GM21515 (cell line): ENCODE measurements around the gene GGTLC3.
A peak's percentile ranks its signal among the peaks of the same experiment; 100 is the strongest.
"Not testable (repeated sequence)": the region's sequence is repeated elsewhere in the genome, so short reads cannot be mapped to it uniquely, and the experiment has no call there.

Experiments used
- ATAC-seq: cut with Tn5 transposase; IDR thresholded peaks from one replicate; pipeline ENCODE4 v1.9.1; 2021; ENCODE audit not compliant: unreplicated experiment

The GGTLC3 gene

DNA sequence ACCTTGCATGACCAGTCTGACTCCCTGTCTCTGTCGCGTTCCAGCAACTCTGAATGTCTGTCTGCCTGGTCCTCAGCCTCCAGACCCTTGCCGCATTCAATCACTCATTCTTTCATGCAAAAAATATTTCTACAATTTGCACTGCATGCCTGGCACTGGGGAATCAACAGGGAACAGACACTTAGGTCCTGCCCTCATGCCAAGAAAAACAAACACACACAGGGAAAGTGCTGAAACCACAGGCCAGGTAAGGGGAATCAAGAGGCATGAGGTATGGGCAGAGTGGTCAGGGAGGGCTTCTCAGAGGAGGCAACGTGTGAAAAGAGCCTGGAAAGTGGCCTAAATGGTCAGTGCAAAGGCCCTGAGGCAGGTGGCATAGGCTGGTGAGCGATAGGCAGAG is at the start of gene GGTLC3:
Gene GGTLC3, minus strand, starts transcription at position 101 of the 400 bp plus-strand sequence. CDS start 264 bp downstream, outside the sequence.
- not testable (repeated sequence) for ATAC-seq

- not testable (repeated sequence) for ATAC-seq
Measured at GRCh38 chr22:18560099-18560974, 42.4 kb upstream of the GGTLC3 start.

DNA sequence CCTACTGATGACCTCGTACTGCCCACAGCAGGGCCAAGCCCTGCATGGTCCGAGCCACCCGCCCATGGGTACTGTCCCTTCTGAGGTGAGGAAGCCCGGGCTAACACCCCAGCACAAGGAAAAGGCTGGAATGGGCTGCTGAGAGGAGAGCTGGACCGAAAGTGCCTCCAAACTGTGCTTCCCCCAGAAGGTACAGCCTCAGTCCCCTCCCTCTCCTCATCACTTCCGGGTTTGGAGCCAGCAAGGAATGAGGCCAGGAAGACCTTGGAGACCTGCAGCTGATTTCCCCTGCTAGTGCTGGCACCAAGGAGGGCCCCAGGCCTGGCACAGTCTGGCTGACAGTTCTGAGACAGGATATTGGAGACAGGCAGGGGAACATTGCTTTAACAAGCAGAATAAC is 41.0 kb upstream of the GGTLC3 start:
- not testable (repeated sequence) for ATAC-seq

DNA sequence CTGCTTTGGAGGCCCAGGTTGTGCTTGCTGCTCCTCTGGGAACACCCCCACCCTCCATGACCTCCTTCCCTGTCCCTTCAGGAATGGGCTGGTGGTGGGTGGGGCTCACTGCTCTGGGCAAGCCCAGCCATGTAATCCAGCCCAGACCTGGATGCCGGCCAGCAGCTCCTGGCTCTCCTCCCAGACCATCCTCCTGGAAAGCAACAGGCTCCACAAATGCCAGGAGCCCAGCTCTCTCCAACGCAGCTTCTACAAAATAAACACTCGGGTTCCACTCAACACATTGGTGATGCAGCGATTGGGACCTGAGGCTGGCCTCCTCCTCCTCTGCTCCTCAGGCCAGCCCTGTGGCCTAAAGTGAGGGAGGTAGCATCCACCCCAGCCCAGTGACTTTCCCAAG is 40.6 kb upstream of the GGTLC3 start:
- ATAC-seq = not testable (repeated sequence)

DNA sequence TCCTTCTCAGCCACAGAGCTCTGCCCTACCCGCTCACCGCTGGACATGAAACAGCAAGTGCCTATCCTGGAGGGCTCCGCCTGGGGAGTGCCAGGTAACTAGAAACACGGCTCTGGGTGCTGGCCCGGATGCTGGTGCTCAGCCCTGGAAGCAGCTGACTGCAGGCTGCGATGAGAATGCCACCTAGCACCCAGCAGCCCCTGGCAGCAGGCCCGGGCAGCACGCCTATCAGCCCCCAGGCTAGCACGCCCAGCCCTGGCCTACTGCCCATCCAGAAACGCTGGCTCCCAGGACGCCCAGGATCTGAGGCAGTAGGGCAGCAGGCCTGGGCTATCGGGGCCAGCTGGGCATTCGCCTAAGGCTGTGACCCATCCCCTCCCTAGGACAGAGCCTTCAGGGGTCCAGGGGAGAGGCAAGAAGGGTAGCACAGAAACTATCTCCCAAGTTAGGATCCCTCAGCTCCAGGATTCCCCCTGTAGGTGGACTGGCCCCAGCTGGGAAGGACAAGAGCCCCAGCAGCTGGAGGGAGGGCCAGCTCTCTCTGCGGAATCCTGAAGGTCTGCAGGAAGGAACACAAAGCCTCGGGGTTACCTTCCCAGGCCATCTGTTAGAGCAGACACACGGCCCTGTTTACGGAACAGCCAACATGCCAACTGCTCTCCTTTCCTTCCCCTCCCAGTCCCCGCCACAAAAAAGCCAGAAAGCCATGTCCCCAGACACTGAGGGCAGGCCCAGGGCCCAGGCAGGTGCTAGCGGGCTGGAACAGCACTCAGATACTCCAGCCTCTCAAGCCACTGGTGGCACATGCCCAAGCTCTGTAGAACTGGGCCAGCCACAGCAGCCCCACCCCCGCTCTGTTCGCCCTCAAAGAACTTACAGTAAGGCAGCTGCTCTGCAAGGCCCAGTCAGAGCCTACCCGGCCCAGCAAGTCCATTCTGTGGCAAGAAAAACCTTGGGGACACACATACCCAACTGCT is 36.6 kb upstream of the GGTLC3 start:
- not testable (repeated sequence) for ATAC-seq

GRCh38 chr22:18552839-18553597 is 35.1 kb upstream of the GGTLC3 start:
- not testable (repeated sequence) for ATAC-seq

- ATAC-seq = not testable (repeated sequence)
Measured at GRCh38 chr22:18551046-18551445, 33.1 kb upstream of the GGTLC3 start.

DNA sequence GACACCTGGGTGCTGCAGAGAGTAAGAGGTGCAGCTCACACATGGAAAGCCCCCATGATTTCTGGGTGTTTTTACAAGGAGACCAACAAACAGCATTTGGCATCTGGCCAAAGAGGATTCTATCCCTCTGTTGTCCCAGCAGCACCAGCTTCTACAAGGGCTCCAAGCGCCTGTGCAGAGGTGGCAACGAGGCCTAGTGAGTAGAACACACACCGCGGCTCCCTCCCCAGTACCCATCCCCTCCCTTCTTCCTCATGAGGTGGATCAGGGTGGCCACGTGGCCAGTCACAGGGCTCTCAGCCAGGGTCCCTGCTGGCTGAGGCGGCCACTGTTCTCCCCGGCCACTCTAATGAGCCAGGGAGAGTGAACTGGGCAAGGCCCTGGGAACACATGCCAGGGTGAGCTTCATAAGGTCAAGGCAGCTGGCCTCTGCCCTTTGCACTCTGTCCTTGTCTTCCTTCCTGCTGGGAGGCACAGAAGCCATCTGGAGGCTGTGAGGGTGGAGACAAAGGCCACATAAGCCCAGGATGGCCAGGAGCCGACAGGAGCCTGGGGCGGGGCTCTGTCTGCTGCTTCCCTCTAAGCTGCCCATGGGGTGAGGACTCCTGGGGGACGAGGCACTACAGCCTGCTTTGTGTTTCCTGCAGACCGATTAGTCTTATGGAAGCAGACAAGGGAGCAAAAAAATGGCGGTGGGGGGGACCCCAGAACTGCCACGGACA is 31.7 kb upstream of the GGTLC3 start:
- not testable (repeated sequence) for ATAC-seq

DNA sequence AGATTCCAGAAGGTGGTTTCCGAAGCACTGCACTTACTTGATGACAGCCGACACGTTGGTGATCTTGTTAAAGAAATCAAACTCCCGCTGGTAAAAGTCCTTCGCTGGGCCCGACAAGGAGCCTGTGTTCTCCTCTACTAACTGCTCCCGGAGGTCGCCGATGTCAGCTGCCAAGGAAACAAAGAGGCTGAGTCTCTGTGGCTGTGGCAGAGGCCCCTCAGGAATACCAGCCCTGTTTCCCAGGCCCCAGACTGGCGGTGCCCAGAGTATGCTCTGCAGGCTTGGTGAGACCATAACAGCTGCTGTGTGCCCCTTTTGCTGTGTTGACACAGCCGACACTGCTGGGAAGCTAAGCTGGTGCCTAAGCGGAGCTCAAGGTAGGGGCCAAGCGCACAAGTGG is 26.7 kb upstream of the GGTLC3 start:
- ATAC-seq = not testable (repeated sequence)

DNA sequence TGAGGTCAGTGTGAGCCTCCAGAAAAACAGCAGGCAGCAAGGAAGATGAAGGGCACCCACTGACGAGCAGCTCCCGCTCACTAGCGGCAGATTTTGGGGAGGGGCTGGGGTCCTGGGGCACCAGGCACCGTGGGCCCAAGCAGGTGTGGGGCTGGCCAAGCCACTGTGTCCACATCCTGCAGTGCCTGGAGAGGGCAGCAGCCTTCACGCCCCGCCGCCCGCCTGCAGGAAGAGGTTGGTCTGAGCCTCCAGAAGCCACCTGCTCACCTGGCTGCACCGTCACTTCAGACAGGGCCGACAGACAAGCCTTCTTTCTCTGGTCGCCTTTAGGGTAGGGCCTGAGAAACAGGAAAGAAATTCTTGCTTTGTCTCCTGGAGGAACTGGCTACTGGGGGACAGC is 25.4 kb upstream of the GGTLC3 start:
- not testable (repeated sequence) for ATAC-seq

DNA sequence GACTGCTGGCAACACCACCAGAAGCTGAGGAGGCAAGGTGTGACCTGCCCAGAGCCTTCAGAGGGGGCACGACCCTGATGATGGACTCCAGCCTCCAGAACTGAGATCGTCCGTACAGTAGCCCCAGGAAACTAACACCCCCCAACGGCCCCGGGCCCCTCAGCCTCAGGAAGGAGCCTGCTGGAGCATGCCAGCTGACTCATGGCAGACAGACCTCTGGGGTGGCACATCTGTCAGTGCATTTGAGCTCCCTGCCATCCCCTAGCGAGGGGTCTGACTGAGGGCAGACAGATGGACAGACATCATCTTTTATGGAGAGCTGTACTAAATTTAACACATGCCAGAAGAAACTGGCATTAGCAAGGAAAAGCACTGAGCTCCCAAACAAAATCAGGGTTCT is 22.0 kb upstream of the GGTLC3 start:
- not testable (repeated sequence) for ATAC-seq

- not testable (repeated sequence) for ATAC-seq
Measured at GRCh38 chr22:18534315-18534714, 16.4 kb upstream of the GGTLC3 start.

GRCh38 chr22:18533633-18534032 is 15.7 kb upstream of the GGTLC3 start:
- not testable (repeated sequence) for ATAC-seq

GRCh38 chr22:18529416-18530145 is 11.6 kb upstream of the GGTLC3 start:
- peak; percentile 12 for ATAC-seq

DNA sequence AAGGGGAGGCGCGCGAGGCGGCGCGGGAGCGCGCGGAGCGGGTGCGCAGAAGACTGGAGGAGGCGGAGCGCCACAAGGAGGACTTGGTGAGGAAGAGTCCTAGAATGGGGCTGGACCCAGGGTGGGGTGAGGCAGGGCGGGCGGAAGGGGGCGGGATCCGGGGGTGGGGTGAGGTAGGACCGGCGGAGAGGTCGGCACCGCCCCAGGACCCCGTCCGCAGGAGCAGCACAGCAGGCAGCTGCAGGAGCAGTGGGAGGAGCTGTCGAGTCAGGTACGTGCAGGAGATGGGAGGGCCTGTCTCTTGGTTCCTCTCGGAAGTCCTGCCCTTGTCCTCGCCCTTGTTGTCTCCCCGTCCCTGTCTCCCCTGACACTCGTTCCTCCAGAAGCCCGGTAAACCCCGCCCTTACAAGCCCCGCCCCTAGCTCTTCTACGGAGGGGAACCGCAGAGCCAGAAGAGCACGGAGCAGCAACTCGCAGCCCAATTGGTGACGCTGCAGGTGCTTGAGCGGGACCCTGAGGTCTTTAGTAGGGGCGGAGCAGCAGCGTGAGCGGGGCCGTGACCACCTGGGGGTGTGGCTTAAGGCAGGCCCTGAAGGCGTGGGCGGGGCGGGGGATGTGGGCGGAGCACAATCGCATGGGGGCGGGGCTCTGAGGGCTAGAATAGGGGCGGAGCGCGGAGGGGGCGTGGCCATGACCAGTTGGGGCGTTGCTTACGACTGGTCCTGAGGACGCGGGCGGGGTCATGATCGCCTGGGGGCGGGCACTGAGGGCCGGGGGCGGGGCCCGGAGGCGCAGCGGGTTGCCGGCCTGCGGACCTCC is 10.8 kb upstream of the GGTLC3 start:
- peak; percentile 66 for ATAC-seq

- peak; percentile 27 for ATAC-seq
Measured at GRCh38 chr22:18527752-18528596, 10.0 kb upstream of the GGTLC3 start, which contains the start of gene TMEM191B. TSS of gene TMEM191B (plus strand) at chr22:18527802. CDS start at chr22:18527981, 179 bp downstream.

DNA sequence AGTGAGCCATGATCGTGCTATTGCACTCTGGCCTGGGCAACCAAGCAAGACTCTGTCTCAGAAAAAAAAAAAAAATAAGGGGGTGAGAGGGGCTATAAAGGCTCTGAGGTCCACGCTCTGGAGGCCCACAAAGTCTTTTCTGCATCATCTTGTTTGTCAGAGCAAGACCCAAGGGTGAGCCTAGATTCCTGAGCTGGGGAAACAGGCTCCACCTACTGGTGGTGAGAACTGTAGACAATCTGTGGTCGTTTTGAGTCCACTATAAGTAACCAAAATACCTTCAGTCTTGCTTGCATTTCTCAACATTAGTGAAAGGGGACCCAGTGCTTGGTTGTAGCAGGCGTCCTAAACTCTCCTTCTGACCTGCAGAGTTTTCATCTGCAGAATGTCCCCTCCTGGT is 5.4 kb upstream of the GGTLC3 start:
- ATAC-seq = not testable (repeated sequence)
